Measurements from ENCODE around the gene DST. TPM values are rescaled to one million over a fixed set of nuclear protein-coding genes. Genes with fewer than 3 reads are reported as not detected.
A peak's percentile ranks its signal among the peaks of the same experiment; 100 is the strongest.
"Not testable (repeated sequence)": the region's sequence is repeated elsewhere in the genome, so short reads cannot be mapped to it uniquely, and the experiment has no call there.

DST gene
- total RNA-seq, 1 experiment from 2014 or later: 230 TPM

GRCh38 chr6:56663344-56663743 is 20.7 kb upstream of the DST start:
- no peak for DNase-seq (ENCODE audit: low read depth)

- not testable (repeated sequence) for DNase-seq (ENCODE audit: low read depth)
These were observed 18.6 kb upstream of the DST start for GRCh38 chr6:56661338-56661737.

- no peak for DNase-seq (ENCODE audit: low read depth)
These were observed 17.7 kb upstream of the DST start for GRCh38 chr6:56660381-56660730.

- DNase-seq (ENCODE audit: low read depth): no peak
These were observed 17.2 kb upstream of the DST start for GRCh38 chr6:56659721-56660380.

- no peak for DNase-seq (ENCODE audit: low read depth)
These were observed 15.6 kb upstream of the DST start for GRCh38 chr6:56658326-56658725.

- DNase-seq (ENCODE audit: low read depth): no peak
These were observed 14.7 kb upstream of the DST start for GRCh38 chr6:56657354-56657753.

- no peak for DNase-seq (ENCODE audit: low read depth)
These were observed 13.8 kb upstream of the DST start for GRCh38 chr6:56656466-56656865.

- no peak for DNase-seq (ENCODE audit: low read depth)
These were observed 13.3 kb upstream of the DST start for GRCh38 chr6:56655996-56656395.

- DNase-seq (ENCODE audit: low read depth): no peak
These were observed 12.6 kb upstream of the DST start for GRCh38 chr6:56655249-56655648.

GRCh38 chr6:56652994-56653393 is 10.3 kb upstream of the DST start:
- DNase-seq (ENCODE audit: low read depth): peak; percentile 82

GRCh38 chr6:56652231-56652630 is 9.5 kb upstream of the DST start:
- no peak for DNase-seq (ENCODE audit: low read depth)

GRCh38 chr6:56650191-56650590 is 7.5 kb upstream of the DST start:
- DNase-seq (ENCODE audit: low read depth): no peak

- peak; percentile 44 for DNase-seq (ENCODE audit: low read depth)
These were observed 7.1 kb upstream of the DST start for GRCh38 chr6:56649782-56650181.

GRCh38 chr6:56649053-56649769 is 6.5 kb upstream of the DST start:
- no peak for DNase-seq (ENCODE audit: low read depth)

GRCh38 chr6:56647172-56647762 is 4.6 kb upstream of the DST start:
- no peak for DNase-seq (ENCODE audit: low read depth)

- DNase-seq (ENCODE audit: low read depth): no peak
These were observed 1.7 kb upstream of the DST start for GRCh38 chr6:56644366-56644765.

GRCh38 chr6:56643379-56644089 is 845 bp upstream of the DST start:
- no peak for DNase-seq (ENCODE audit: low read depth)

GRCh38 chr6:56640374-56640773 is 2.3 kb downstream of the DST start:
- DNase-seq (ENCODE audit: low read depth): no peak

- no peak for DNase-seq (ENCODE audit: low read depth)
These were observed 3.9 kb downstream of the DST start for GRCh38 chr6:56638760-56639159.

- DNase-seq (ENCODE audit: low read depth): peak; percentile 77
These were observed 5.0 kb downstream of the DST start for GRCh38 chr6:56637640-56638039.

GRCh38 chr6:56628105-56628504 is 14.6 kb downstream of the DST start:
- DNase-seq (ENCODE audit: low read depth): no peak

- DNase-seq (ENCODE audit: low read depth): no peak
These were observed 17.3 kb downstream of the DST start for GRCh38 chr6:56625356-56625755.

GRCh38 chr6:56624728-56625069 is 18.0 kb downstream of the DST start:
- DNase-seq (ENCODE audit: low read depth): no peak

Measured in LHCN-M2 (cell line).